Measurements from ENCODE around the gene ZPLD1. TPM values are rescaled to one million over a fixed set of nuclear protein-coding genes. Genes with fewer than 3 reads are reported as not detected.

Gene ZPLD1
- under 1 TPM in 2 of 9 donors, not detected in 7; 0.06 to 0.10 TPM for total RNA-seq
- not detected for polyA plus RNA-seq
- long read RNA-seq, donor 1: 0 reads
- long read RNA-seq, donor 2: 0 reads
- long read RNA-seq, donor 3: 0 reads
- long read RNA-seq, donor 4: 0 reads
- long read RNA-seq, donor 5: 0 reads
- long read RNA-seq, donor 6: 0 reads
- long read RNA-seq, donor 7: 0 reads
- long read RNA-seq, donor 8: 0 reads
- long read RNA-seq, donor 9: 0 reads
- long read RNA-seq, donor 10: 0 reads

DNA sequence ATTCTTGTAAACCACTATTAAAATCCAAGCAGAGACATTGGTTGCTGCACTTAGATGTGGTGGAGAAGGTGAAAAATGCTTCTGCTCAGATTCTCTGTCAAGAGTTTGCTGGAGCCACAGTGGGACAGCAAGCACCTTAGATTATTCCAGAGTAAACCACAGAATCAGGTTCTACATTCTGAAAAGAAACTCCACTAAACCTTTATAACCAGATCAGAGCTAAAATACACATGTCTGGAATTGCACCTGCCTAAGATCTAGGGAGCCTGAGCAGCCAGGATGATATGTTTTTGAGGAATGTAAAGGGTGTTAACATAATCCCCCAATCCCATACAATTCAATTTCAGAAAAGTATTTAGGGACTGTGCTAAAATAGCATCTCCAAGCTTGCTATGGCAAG, at the start of gene ZPLD1:
ZPLD1 (plus strand) TSS at position 301 of the 400 bp plus-strand sequence. CDS start 3,473 bp downstream, outside the sequence.
- H3K4me3 ChIP-seq: no peak within 1 kb of the TSS
- no peaks in the 10 kb centered on the region for H3K27me3 ChIP-seq
- DNase-seq: no peak
- no peaks in the 10 kb centered on the region for H3K9me3 ChIP-seq (replicated peaks in 1 of 3)
- H3K4me1 ChIP-seq (replicated peaks in 1 of 2): no peaks in the 10 kb centered on the region
- TF ChIP-seq POLR2A (IDR thresholded peaks at IDR 0.05): no peak
- TF ChIP-seq, protein P1, sequence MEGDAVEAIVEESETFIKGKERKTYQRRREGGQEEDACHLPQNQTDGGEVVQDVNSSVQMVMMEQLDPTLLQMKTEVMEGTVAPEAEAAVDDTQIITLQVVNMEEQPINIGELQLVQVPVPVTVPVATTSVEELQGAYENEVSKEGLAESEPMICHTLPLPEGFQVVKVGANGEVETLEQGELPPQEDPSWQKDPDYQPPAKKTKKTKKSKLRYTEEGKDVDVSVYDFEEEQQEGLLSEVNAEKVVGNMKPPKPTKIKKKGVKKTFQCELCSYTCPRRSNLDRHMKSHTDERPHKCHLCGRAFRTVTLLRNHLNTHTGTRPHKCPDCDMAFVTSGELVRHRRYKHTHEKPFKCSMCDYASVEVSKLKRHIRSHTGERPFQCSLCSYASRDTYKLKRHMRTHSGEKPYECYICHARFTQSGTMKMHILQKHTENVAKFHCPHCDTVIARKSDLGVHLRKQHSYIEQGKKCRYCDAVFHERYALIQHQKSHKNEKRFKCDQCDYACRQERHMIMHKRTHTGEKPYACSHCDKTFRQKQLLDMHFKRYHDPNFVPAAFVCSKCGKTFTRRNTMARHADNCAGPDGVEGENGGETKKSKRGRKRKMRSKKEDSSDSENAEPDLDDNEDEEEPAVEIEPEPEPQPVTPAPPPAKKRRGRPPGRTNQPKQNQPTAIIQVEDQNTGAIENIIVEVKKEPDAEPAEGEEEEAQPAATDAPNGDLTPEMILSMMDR (IDR thresholded peaks at IDR 0.05): no peak
- no peaks in the 10 kb centered on the region for H3K36me3 ChIP-seq (replicated peaks in 1 of 2)
- intact Hi-C loops (cut with DNase I): no loop called here
- H3K27ac ChIP-seq: no peak within 1 kb of the TSS

- Histone ChIP-seq H3K27me3 (no peaks in the 10 kb centered on the region), H3K27ac (no peak overlapping the region), H3K9me3 (replicated peaks in 1 of 3) (no peaks in the 10 kb centered on the region), H3K4me3 (no peak overlapping the region), H3K4me1 (replicated peaks in 1 of 2) (no peaks in the 10 kb centered on the region), H3K36me3 (replicated peaks in 1 of 2) (no peaks in the 10 kb centered on the region)
- WGBS, 4 donors: 70 to 73% (median 70%) methylated on average over 7 of the region's 7 CpGs
- TF ChIP-seq, protein P1 (IDR thresholded peaks at IDR 0.05): no peak
- TF ChIP-seq POLR2A (IDR thresholded peaks at IDR 0.05): no peak
- intact Hi-C loops (cut with DNase I): no loop called here
- DNase-seq: no peak
Measured at GRCh38 chr3:102390171-102390864, 44.5 kb upstream of the ZPLD1 start.

DNA sequence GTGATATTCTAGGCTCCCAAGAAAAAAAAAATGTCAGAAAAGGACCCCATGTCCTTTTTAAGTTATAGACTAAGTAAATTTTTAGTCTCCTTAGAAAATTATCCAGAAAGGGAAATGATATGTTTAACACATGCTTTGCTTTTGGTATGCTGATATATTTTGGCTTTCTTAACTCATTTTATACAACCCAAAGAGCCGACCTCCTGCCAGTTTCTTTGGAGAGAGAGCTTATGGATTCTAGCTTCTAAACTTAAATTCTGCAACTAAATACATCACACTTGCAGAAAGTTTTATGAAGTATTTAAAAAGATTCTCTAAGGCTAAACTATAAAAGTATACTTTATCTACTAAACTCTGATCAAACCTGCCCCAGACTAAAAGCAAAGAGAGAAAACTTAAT, 43.9 kb upstream of the ZPLD1 start:
- no peaks in the 10 kb centered on the region for H3K36me3 ChIP-seq (replicated peaks in 1 of 2)
- WGBS, 4 donors: 60 to 78% (median 66%) methylated on average over 1 of the region's 1 CpG
- DNase-seq: no peak
- no peaks in the 10 kb centered on the region for H3K27me3 ChIP-seq
- H3K4me1 ChIP-seq (replicated peaks in 1 of 2): no peaks in the 10 kb centered on the region
- H3K4me3 ChIP-seq: no peak overlapping the region
- no peak overlapping the region for H3K27ac ChIP-seq
- intact Hi-C loops (cut with DNase I): no loop called here
- TF ChIP-seq, protein P1 (IDR thresholded peaks at IDR 0.05): no peak
- no peak for TF ChIP-seq POLR2A (IDR thresholded peaks at IDR 0.05)
- H3K9me3 ChIP-seq (replicated peaks in 1 of 3): no peaks in the 10 kb centered on the region

DNA sequence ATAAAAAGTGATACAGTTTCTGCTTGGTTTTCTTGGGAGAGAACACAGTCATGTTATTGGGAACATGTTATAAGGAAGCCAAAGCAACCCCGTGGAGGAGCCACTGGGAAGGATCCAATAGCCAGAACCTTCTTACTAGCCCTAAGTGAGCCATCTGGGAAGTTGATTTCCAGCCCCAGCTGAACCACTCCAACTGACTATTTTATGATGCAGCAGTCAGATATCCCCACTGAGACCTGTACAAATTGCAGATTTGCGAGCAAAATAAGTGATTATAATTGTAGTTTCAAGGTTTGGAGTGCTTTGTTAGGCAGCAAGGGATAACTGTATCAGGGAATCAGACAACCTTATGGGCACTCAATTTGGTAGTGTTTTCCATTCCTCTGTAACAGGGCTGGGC, 43.3 kb upstream of the ZPLD1 start:
- no peak for DNase-seq
- Histone ChIP-seq H3K27ac (no peak overlapping the region), H3K4me1 (replicated peaks in 1 of 2) (no peaks in the 10 kb centered on the region), H3K27me3 (no peaks in the 10 kb centered on the region), H3K4me3 (no peak overlapping the region), H3K9me3 (replicated peaks in 1 of 3) (no peaks in the 10 kb centered on the region), H3K36me3 (replicated peaks in 1 of 2) (no peaks in the 10 kb centered on the region)
- WGBS, 4 donors: 45 to 67% (median 51%) methylated on average over 2 of the region's 2 CpGs
- intact Hi-C loops (cut with DNase I): no loop called here
- no peak for TF ChIP-seq POLR2A (IDR thresholded peaks at IDR 0.05)
- TF ChIP-seq, protein P1 (IDR thresholded peaks at IDR 0.05): no peak

Measured in adrenal gland (tissue), 19 donors.